CD4-positive, alpha-beta T cell treated with Interleukin-15 for 4 hours (primary cell): ENCODE results near the gene PLEKHA3.

ENCODE experiments used
- DNase-seq: peaks from one replicate; pipeline ENCODE4 v3.0.0-alpha.2; 2020; ENCODE audit warnings: low spot score

Gene PLEKHA3

DNA sequence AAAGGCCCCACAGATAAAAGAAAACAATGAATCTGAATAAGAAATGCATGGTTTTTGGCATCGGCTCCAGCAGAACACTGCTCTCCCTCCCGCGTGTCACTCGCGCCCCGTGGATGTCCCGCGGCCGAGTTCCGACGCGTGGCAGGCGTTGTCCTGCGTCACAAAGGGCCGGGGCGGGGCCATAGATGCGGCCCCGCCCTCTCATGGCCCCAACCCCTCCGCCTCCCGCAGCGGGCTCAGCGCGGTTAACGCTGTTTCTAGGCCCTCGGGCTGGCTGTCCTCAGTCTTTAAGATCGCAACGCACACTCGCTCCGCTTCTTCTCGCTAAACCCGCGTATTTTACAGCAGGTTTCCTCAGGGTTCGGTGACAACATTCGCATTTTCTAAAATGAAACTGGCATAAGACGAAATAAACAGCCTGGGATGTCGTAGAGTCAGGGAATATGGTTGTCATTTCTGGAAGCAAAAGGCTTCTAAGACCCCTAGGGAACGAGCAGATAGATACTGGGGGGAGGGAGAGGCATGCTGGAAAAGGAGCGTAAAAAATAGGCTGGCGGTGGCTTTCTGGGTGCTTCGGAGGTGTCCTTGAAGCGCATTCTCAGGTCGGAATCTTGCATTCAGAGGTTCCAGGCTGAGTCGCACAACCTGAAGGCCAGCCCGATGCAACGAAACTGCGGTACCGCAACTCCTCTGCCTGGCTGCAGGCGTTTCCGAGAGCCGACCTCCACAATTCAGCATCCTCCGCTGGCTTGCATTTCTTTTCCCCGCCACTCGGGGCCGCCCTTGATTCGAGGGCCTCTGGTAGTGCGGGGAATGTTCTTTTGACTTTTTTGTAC lies 1.6 kb upstream of the PLEKHA3 start, which contains the start of gene FKBP7:
Gene FKBP7, minus strand, starts transcription at position 162 of the 836 bp plus-strand sequence. Its CDS starts 101 bp downstream, at position 61.
- DNase-seq = peak; percentile 80

DNA sequence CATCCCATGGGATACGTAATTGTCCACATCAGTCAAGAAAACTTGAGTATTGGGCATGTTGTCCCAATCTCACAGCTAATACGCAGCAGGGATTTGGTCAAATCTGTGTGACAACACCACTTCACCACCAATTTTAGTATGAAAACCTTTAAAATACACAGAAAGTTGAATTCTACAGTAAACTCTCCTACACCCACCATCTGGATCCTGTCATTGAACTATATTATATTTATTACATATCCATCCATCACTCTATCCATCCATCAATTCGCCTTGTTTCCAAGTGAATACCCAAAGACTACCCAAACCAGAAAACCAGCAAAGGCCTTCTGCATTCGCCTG lies 1.0 kb upstream of the PLEKHA3 start:
- no peak for DNase-seq

DNA sequence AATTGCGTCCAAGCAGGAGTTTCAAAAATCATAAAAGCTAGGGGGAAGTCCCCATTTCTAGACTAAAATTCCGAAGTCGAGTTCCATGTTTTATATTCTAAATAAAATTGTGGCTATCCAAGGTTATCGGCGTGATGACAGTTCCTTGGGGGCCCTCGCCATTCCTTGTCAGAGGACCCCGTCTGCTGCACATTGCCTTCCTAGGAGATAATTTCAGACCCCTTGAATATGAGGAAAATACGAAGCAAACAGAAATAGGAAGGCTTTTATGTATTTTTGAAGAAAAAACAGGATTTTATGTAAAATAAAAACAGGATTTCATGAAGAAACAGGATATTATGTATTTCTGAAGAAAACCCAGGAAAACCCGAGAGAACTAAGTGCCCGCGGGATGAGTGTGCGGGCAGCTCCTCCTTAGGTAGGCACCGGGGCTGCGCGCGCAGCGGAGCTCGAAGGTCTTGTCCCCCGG lies 465 bp upstream of the PLEKHA3 start:
- DNase-seq = no peak

DNA sequence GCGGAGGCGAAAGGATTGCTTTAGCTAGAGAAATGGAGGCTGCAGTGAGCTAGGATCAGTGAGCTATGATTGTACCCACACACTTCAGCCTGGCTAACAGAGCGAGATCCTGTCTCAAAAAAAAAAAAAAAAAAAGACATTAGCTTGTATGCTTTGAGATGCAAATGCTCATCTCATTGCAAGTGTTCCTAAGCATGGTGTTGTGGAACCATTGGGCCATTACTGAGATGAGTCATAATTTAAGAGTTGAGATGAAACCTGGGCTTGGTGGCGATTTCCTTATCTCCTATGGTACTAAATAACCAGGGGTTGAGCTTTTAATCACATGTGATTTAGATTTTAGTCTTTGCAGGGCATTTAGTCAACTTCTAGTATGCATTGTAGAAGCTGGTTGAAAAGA lies 2.2 kb downstream of the PLEKHA3 start:
- peak; percentile 6 for DNase-seq

DNA sequence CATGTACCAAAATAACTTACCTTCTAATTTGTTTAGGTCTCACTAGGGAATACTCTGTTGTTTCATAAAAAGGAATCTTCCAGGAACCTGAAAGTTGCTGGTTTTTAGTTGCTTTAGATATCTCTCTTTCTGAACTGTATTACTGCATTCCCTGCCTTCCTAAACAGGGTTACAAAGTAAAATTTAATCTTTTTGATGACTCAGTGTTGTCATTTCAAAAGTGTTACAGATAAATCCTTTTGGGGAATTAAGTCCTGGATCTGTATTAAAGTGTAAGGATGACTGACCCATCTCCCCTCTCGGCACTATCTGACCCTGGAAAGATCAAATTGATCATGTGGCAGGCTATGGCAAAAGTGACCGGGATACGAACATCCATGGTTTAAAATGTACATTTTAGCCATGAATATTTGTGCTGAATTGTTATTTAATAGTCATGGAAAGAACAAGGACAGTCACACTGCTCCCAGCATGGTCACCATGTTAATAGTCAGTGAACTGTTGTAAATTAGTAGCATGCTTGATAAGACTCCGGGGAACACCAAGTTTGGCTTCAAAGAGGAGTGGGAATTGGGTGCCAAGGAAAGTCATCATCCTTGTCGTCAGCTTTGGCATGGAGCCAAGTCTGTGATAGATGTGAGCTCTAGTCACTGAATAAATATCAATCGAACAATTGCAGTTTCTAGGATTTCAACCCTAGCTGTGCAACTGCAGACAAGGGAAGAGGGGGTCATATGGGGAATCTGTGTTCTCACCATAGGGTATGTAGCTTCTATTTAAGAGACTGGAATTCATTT lies 4.2 kb downstream of the PLEKHA3 start:
- DNase-seq = no peak

DNA sequence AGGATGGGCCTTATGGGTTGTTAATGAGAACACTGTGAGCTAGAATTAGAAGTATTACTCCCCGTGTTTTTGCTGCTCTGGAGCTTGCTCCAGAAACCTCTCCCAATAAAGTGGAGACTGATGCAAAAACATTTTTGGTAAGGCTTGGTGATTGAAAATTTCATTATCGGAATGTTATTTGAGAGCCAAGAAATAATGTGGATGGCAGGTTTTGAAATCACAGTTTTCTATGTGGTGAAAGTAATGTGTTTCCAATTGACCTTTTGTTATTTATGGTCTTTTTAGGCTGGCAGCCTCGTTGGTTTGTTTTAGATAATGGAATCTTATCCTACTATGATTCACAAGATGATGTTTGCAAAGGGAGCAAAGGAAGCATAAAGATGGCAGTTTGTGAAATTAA lies 5.1 kb downstream of the PLEKHA3 start:
- no peak for DNase-seq

DNA sequence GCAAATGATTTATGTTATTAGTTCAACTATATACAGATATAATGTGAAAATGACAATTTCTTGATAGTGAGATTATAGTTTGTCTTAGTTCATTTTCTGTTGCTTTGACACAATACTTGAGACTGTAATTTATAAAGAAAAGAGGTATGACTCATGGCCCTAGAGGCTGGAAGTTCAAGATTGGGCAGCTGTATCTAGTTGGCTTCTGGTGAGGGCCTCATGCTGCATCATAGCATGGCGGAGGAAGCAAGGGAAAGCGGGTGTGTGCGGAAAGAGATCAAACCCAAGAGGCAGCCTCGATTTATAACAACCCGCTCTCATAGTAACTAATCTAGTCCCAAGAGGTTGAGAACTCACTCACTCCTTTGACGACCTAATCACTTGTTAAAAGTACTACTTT lies 11.4 kb downstream of the PLEKHA3 start:
- DNase-seq = no peak

DNA sequence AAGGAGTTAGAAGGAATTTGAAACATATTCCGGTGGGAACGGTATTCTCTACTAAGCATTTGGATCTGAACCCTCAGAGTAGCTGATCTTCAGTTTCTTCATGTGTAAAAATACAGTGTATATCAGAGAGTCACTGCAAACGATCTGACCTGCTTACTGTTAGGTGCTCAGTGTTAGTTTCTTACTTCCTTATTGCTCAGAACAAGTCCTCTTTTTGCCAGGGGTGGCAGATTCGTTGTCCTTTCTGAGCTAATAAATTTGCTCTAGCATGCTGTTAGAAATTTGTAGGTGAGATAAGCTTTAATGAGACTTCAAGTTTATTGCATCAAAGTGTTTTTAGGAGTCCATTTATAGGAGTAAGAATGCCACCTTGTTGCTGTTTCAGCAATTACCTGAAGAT lies 15.8 kb downstream of the PLEKHA3 start:
- no peak for DNase-seq

DNA sequence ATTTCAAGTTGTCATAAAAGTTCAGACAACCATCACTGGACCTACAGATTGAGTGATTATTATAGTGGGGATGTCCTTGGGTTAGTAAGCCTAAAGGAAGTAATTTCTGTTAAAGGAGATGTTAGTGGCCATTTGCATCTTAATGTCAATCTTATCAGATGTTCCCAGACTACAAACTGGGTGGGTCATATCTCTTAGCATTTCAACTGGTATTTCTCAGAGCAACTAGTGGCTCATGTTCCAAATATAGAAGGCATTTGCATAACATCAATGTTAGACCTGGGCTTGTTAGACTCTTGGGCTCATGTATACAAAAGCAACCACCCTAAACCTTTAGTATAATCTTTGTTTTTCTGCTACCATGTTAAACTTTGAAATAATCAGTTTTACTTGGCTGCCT lies 17.9 kb downstream of the PLEKHA3 start:
- no peak for DNase-seq

DNA sequence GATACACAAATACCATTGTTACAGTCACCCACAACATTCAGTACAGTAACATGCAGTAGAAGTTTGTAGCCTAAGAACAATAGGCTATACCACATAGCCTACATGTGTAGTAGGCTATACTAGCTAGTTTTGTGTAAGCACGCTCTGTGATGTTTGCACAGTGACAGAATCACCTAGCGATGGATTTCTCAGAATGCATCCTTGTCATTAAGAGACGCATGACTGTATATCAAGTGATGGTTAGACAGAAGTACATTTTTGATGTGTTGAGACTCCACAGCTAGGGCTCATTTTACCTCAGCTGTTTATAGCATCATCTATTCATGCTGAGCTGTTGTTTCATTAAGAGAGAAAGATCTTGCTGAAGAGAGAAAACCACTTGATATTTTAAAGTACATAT lies 19.4 kb downstream of the PLEKHA3 start:
- DNase-seq = no peak

DNA sequence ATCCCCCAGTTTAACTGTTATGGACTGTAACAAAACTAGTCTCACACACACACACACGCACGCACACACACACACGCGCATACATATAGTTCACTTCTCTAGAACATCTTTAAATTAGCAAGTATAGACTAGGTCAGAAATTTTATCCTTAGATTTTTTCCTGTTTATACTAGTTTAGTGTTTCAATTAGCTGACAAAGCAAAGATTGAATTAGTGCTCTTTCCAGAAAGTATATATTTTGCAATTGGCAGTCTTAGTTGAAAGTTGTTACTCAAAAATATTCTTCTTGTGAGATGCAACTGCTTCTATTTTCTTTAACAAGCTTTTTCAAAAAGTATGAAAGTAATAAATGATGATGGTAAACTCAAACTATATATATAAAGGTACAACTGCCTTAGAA lies 22.5 kb downstream of the PLEKHA3 start:
- DNase-seq = no peak

DNA sequence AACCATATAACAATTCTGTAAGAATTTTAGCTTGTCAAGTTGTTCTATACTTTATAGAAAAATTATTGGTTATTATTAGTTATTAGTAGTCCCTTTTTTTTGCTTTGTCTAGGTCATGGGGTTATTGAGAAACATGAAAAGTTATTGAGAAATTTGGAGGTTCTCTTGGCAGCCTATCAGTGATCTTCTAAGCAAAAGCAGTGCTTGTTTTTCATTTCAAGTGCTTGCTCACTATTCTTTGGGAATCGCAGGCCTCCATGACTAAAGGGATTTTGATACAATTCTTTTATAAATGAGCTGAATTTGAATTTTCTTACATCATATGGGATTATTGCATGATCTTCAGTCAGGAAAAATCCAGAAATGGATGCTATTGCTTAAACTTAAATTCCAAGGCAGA lies 25.8 kb downstream of the PLEKHA3 start:
- DNase-seq = no peak

DNA sequence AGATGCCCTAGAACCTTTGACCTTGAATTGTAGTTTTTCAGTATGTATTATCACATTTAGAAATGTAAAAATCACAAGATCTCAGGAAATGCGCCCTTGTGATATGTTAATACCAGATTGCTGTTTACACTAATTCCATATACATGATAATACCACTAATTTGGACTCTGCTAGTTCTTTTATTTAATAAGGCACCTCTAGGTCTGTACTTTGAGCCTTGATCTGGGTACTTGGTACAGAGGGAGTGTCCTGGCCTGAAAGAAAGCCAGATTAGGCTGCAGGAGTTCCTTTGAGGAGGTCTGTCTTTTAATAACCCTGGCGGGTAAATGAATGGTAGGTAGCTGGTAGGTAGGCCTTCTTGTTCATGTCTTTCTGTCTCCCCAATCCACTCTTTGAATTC lies 26.3 kb downstream of the PLEKHA3 start:
- DNase-seq = no peak

DNA sequence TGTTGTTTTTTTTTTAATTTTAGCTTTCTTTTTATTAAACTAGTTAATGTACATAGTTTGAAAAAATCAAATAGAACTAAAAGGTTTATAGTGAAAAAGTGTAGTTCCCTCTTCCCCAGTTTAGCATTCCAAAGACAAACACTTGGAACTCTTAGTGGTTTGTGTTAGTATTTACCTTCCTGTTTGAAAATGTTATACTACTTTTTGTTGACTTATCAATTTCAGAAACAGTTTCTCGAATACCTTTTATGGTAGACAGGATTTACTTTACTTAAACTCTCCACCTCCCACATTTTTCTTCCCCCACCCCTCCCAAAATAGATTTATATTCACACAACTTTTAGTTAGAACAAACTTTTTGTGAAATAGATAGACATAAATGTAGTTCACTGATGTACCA lies 26.7 kb downstream of the PLEKHA3 start:
- no peak for DNase-seq

DNA sequence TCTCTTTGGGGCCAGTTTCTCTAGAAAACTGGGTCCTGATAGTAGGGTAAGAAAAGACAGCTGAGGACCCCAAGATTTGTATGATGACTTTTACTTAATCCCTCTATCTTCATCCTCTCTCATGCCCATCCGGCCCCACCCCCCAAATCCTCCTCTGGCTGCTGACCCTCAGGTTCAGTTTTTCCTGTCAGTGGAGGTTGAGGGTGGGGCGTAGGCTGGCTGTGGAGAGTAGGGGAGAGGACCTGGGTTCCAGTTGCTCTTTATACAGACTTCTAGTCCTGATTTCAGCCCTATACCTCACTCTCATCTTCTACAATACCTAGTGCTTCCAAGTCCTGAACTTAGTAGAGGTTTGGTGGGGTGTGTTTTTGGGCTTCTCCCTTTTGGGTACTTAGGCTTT lies 28.4 kb downstream of the PLEKHA3 start:
- no peak for DNase-seq

DNA sequence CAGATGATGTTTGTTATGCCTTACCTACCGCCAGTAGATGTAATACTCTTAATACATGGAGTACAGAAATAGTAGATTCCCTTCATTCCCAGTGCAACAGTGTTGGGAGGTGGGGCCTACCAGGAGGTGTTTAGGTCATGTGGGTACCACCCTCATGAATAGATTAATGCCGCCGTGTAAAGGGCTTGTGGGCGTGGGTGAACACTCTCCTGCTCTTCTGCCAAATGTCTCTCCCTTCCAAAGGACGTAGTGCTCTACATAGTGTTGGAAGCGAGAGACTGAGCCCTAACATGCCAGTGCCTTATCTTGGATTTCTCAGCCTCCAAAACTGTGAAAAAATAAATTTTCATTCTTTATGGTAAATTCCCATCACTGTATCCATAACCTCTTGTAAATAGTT lies 30.1 kb downstream of the PLEKHA3 start:
- no peak for DNase-seq

DNA sequence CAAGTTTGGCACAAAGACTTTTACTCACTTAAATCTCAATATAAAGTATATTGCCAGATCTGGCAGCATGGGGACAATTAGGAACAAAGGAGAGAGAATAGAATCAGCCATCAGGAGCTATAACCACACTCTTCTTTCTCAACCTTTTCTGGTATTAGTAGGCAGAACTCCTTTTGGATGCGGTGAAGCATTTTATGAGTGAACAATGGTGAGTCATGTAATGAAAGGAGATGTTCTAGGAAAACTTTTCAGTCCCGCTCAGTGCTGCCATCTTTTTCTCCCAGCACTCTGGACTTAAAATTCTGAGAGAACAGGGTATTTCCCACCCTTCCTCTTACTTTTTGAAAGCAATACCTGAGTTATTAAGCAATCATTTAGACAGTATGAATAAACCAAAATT lies 32.2 kb downstream of the PLEKHA3 start:
- DNase-seq = no peak

DNA sequence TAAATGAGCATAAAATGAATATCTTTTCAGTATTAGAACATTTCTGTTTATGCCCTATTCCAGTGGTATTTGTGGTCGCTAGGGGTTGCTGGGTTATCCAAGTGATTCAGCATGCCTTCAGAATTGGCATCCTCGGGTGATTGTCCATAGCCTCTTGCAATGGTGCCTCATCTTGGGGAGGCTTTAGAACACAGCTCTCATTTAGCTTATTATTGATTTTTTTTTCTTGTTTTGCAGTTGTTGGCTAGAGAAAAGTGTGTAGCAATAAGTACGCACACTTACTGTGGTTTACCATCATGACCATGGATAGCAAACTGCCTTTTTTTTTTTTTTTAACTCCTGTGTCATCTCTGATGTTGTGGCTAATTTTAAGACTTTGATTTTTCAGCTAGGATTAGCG lies 33.6 kb downstream of the PLEKHA3 start:
- no peak for DNase-seq

DNA sequence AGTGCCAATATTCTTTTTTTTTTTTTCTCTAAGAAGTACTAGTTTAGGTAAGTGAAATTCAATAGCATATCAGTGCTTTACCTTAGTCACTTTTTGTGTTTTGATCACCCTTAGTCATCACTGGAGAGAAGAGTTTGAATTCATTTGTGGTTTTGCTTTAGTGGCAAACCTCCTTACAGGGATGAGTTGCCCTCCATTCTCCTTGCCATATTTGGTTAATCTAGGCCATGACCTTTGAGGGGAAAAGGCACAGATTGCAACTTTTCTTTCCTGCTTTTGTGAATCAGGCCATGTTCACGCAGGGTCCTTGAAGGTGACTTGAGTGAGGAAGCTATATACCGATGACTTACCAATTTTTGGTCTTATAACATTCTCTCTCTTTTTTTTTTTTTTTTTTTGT lies 34.4 kb downstream of the PLEKHA3 start:
- DNase-seq = peak; percentile 52

DNA sequence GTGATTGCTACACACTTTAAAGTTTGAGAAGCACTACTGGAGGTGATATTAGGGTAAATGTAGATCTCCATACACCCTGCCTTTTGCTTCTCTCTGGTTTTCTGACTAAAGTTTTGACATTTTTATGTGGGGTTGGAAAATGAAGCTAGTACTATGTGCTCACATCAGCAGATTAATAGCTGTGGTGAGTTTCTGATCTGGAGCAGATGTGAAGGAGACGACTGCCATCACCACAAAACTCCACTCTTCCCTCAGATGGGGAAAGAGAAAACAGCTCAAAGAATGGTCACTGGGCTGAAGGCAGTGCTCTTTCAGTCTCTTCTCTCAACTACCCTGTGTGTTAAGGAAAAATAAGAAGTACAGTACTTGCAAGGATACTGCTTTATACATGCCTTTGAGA lies 37.2 kb downstream of the PLEKHA3 start:
- no peak for DNase-seq

DNA sequence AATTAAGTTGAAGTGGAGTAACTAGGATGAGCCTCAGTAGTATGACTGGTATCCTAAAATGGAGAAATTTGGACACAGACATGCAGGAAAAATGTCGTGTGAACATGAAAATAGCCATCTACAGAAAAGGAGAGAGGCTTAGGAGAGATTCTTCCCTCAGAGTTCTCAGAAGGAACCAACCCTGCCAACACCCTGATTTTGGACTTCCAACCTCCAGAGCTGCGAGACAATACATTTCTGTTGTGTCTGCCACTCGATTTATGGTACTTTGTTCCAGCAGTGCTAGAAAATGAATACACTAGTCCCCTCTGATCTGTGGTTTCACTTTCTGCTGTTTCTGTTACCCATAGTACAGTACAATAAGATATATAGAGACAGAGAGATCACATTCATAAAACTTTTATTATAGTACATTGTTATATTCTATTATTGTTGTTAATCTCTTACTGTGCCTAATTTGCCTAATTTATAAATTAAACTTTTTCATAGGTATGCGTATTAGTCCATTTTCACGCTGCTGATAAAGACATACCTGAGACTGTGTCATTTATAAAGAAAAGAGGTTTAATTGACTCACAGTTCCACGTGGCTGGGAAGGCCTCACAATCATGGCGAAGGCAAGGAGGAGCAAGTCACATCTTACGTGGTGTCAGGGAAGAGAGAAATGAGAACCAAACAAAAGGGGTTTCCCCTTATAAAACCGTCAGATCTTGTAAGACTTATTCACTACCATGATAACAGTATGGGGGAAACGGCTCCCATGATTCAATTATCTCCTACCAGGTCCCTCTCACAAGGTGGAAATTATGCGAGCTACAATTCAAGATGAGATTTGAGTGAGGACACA lies 41.3 kb downstream of the PLEKHA3 start:
- DNase-seq = no peak

DNA sequence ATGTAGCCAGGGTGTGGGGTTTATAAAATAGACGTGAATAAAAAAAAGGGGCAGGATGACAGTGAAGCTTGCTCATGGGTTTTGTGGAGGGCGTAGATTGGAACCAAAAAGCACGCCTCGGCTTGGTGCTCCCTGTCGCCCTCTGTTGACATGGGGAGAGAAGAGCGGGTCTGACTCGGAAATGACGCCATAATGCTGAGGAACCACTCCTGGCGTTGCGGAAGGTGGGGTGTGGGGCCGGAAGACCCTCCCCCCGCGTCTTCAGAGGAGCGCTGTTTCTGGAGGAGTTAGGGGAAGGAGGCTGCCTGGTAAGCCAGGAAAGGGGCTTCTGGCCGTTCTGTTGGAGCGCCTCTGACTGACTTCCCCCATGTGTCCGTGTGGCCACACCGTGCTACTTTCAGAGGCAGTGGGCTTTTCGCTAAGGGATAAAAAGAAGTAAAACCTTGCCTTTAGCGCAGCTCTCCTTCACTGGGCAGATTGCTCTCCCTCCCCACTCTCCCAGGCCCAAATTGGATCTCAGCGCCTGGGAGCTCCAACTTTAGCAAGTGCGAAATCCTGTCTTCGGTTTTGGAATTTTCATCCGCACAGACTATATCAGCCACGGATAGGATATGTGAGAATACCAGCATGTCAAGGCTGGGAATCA lies 42.8 kb downstream of the PLEKHA3 start:
- DNase-seq = peak; percentile 86
